HepG2 (cell line): Measurements from ENCODE around the gene KAZN. TPM values are rescaled to one million over a fixed set of nuclear protein-coding genes. Genes with fewer than 3 reads are reported as not detected.

Experiments used
- ATAC-seq: fragments of 200-7000 bp; cut with Tn5 transposase; 3 replicates; pipeline ENCODE4 v1.9.1; 2020; ENCODE audit warnings: mild to moderate bottlenecking, moderate library complexity
- BruUV-seq: library from RNA; stranded (reverse); fragments of 400-500 nt; replicated peaks from 2 replicates; lab custom pipeline; 2021; lab: Mats Ljungman, UMichigan
- CTCF ChIA-PET: fragments of 300-600 bp; formaldehyde crosslinking; extraction: SDS; loops from one replicate; lab custom pipeline; 2021; ENCODE audit warnings: low total read pairs, inconsistent platforms, low intra/inter-chr PET ratio; lab: Yijun Ruan, JAX
- POLR2A ChIA-PET: fragments of 350-600 bp; sonication (Branson Sonifier 250); formaldehyde crosslinking; loops from one replicate; lab custom pipeline; 2020; ENCODE audit warnings: antibody characterized with exemption, inconsistent platforms; lab: Yijun Ruan, JAX
- DNase-seq: peaks from one replicate; pipeline ENCODE4 v3.0.0-alpha.2; 2015; ENCODE audit warnings: low spot score
- FAIRE-seq: peaks from 3 replicates; lab custom pipeline; 2011; peaks lifted over from hg19 to GRCh38; lab: Jason Lieb, UNC
- H2AFZ ChIP-seq: one replicate; pipeline ENCODE4 v1.6.1; 2011; ENCODE audit warnings: low read length, inconsistent platforms
- H3K27ac ChIP-seq: fragments of 300-600 bp; 3 replicates; pipeline ENCODE4 v1.8.0; 2011; ENCODE audit warnings: mixed run types, mild to moderate bottlenecking, mixed read lengths, low read length, inconsistent platforms; ENCODE audit not compliant: insufficient read depth; ENCODE audit errors: extremely low read length
- H3K27me3 ChIP-seq, 2 experiments: fragments of 200-600 bp in 1 of 2; 2 replicates in 1 of 2; 3 replicates in 1 of 2; pipeline versions ENCODE4 v1.6.0 to v1.8.0; 2011; ENCODE audit warnings: low read length in 2 of 2, mild to moderate bottlenecking in 2 of 2, moderate library complexity in 2 of 2, inconsistent platforms in 1 of 2; ENCODE audit not compliant: insufficient read depth in 2 of 2, control insufficient read depth in 1 of 2
- H3K36me3 ChIP-seq, 2 experiments: fragments of 200-600 bp in 1 of 2; replicated peaks in 1 of 2; 2 replicates in 1 of 2; 3 replicates in 1 of 2; pipeline versions ENCODE4 v1.5.1 to v1.8.0; 2011; ENCODE audit warnings: low read length in 2 of 2, inconsistent platforms in 1 of 2; ENCODE audit not compliant: insufficient read depth in 2 of 2, control insufficient read depth in 1 of 2
- H3K4me1 ChIP-seq: 2 replicates; pipeline ENCODE4 v1.5.1; 2012; ENCODE audit warnings: low read length, inconsistent platforms; ENCODE audit not compliant: insufficient read depth
- H3K4me2 ChIP-seq: 2 replicates; pipeline ENCODE4 v1.6.0; 2011; ENCODE audit warnings: low read depth, low read length, inconsistent platforms
- H3K4me3 ChIP-seq, 3 experiments: fragments of 200-600 bp in 1 of 3; sonication (generic), shearing (Covaris generic) in 1 of 3; replicated peaks in 1 of 3; 2 replicates each; pipeline ENCODE4 v1.5.1; 2011 to 2016; ENCODE audit warnings: low read length in 3 of 3, inconsistent platforms in 2 of 3, low read depth in 2 of 3, mild to moderate bottlenecking in 2 of 3, control low read depth in 1 of 3, mixed read lengths in 1 of 3; ENCODE audit not compliant: insufficient read depth in 1 of 3
- H3K79me2 ChIP-seq: one replicate; pipeline ENCODE4 v1.6.1; 2011; ENCODE audit warnings: low read length, inconsistent platforms; ENCODE audit not compliant: insufficient read depth
- H3K9ac ChIP-seq: 2 replicates; pipeline ENCODE4 v1.6.0; 2011; ENCODE audit warnings: mild to moderate bottlenecking, low read depth, low read length, inconsistent platforms; ENCODE audit not compliant: insufficient read depth
- H3K9me3 ChIP-seq: 2 replicates; pipeline ENCODE4 v1.5.1; 2012; ENCODE audit warnings: mild to moderate bottlenecking, low read length
- H4K20me1 ChIP-seq: 2 replicates; pipeline ENCODE4 v1.6.0; 2011; ENCODE audit warnings: inconsistent platforms, mild to moderate bottlenecking, low read length, moderate library complexity; ENCODE audit not compliant: insufficient read depth
- BRD4 ChIP-seq: sonication (generic); formaldehyde crosslinking; IDR thresholded peaks from 2 replicates; pipeline ENCODE4 v1.4.0; 2020; ENCODE audit warnings: missing genetic modification reagents
- CBX1 ChIP-seq: IDR thresholded peaks from one replicate; pipeline ENCODE4 v1.6.1; 2016; ENCODE audit warnings: antibody characterized with exemption, low read depth
- CREB1 ChIP-seq, 2 experiments: fragments of 450-650 bp in 1 of 2; IDR thresholded peaks; 2 replicates each; pipeline ENCODE4 v1.6.1; 2016 to 2017; ENCODE audit warnings: control low read depth in 1 of 2, mild to moderate bottlenecking in 1 of 2, missing compliant biosample characterization in 1 of 2, missing genetic modification characterization in 1 of 2
- NFE2L2 ChIP-seq: fragments of 150-350 bp; IDR thresholded peaks from 2 replicates; pipeline ENCODE4 v1.6.1; 2014; ENCODE audit warnings: low read length
- NFKBIZ ChIP-seq: IDR thresholded peaks from 2 replicates; pipeline ENCODE4 v1.6.1; 2018; ENCODE audit warnings: missing genetic modification reagents, missing compliant biosample characterization
- NR2F2 ChIP-seq: IDR thresholded peaks from 2 replicates; pipeline ENCODE4 v1.6.1; 2012; ENCODE audit warnings: low read depth, inconsistent platforms, borderline replicate concordance
- POGZ ChIP-seq: sonication (generic); formaldehyde crosslinking; IDR thresholded peaks from 2 replicates; pipeline ENCODE4 v1.4.0; 2020; ENCODE audit warnings: mild to moderate bottlenecking, missing genetic modification reagents
- ZMAT3 ChIP-seq: sonication (generic); formaldehyde crosslinking; conservative IDR thresholded peaks from 2 replicates; pipeline ENCODE4 v1.7.0; 2021; ENCODE audit warnings: missing genetic modification reagents
- ZNF17 ChIP-seq: sonication (generic); formaldehyde crosslinking; IDR thresholded peaks from 2 replicates; pipeline ENCODE4 v1.5.0; 2020; ENCODE audit warnings: mild to moderate bottlenecking, missing genetic modification reagents
- ZNF205 ChIP-seq: IDR thresholded peaks from 2 replicates; pipeline ENCODE4 v1.6.1; 2018; ENCODE audit warnings: missing biosample characterization, missing genetic modification reagents
- ZNF331 ChIP-seq: sonication (generic); formaldehyde crosslinking; IDR thresholded peaks from 2 replicates; pipeline ENCODE4 v1.4.0; 2020; ENCODE audit warnings: missing genetic modification reagents
- ZNF660 ChIP-seq: sonication (generic); formaldehyde crosslinking; IDR thresholded peaks from 2 replicates; pipeline ENCODE4 v1.5.1; 2020; ENCODE audit warnings: mild to moderate bottlenecking, low read depth, missing genetic modification reagents, borderline replicate concordance
- WGBS: methylation state at CpG from one replicate; pipeline ENCODE4 v1.1.6; 2017; ENCODE audit warnings: low lambda C conversion rate; 5-methylcytosine and 5-hydroxymethylcytosine counted together
- in situ Hi-C: cut with HindIII; loops from 2 replicates; pipeline ENCODE4 v1.10.0; 2017; ENCODE audit warnings: low pct_unique_long_range_greater_than_20kb; ENCODE audit not compliant: extremely low pct_ligation_motif_present
- intact Hi-C: fragments of 100-400 bp; cut with micrococcal nuclease; formaldehyde crosslinking; loops from one replicate; pipeline ENCODE4 v1.10.0; 2022; ENCODE audit not compliant: unreplicated experiment
- polyA plus RNA-seq, 8 experiments: library from polyadenylated mRNA; depleted of rRNA in 3 of 8; stranded (reverse) in 7 of 8; unstranded in 1 of 8; fragments of >200 nt; fragmentation: Illumina TruSeq in 4 of 8; extraction: Trizol in 4 of 8; gene quantifications; 2 replicates each; pipeline versions ENCODE4 v1.2.1 to v1.2.3, GENCODE V29; 2011 to 2016; ENCODE audit warnings: low read depth in 4 of 8, missing spikeins in 1 of 8, mixed read lengths in 1 of 8; ENCODE audit not compliant: insufficient read depth in 1 of 8
- total RNA-seq, 5 experiments: library from RNA; depleted of rRNA; stranded (reverse); fragments of >200 nt; fragmentation: Illumina TruSeq; extraction: Trizol; gene quantifications; 2 replicates each; pipeline ENCODE4 v1.2.3, GENCODE V29; 2016; ENCODE audit warnings: low read depth in 1 of 5
- TF ChIP-seq, protein P1 (sequence below): sonication (generic); formaldehyde crosslinking; IDR thresholded peaks from 2 replicates; pipeline ENCODE4 v1.4.0; 2020; ENCODE audit warnings: low read depth, mild to moderate bottlenecking, missing genetic modification reagents
- TF ChIP-seq, protein P2 (sequence below): sonication (generic); formaldehyde crosslinking; IDR thresholded peaks from 2 replicates; pipeline ENCODE4 v1.5.1; 2020; ENCODE audit warnings: missing genetic modification reagents, mild to moderate bottlenecking, borderline replicate concordance

The KAZN gene
- total and polyA plus RNA-seq, 2 of the 13 experiments (the other 11 are each of a cell fraction or from before 2014, with no cell fraction given) = 10.4 to 13.5 TPM

DNA sequence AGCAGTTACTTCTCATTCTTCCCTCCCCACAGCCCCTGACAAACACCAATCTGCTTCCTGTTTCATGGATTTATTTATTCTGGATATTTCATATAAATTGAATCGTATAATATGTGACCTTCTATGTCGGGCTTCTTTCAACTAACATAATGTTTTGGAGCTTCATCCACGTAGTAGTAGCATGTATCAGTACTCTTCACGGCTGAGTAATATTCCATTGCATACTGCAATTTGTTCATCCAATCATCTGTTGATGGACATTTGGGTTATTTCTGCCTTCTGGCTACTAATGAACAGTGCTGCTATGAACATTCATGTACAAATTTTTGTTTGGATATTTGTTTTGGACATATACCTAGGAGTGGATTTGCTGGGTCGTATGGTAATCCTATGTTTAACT lies 1.9 kb upstream of the KAZN start:
- CTCF ChIA-PET = no interaction called here
- H3K4me3 ChIP-seq = no peak overlapping the region
- FAIRE-seq (no peak), DNase-seq (no peak), ATAC-seq (no peak)
- H4K20me1 ChIP-seq = no peaks in the 10 kb centered on the region
- no peak overlapping the region for H3K9ac ChIP-seq
- no peak for TF ChIP-seq NR2F2
- TF ChIP-seq ZNF660 (CRISPR knock-in tag) = no peak
- no peak for TF ChIP-seq NFKBIZ
- no peak for TF ChIP-seq CBX1
- TF ChIP-seq ZNF17 (CRISPR knock-in tag) = no peak
- no peak for TF ChIP-seq ZMAT3 (CRISPR knock-in tag)
- no peak for TF ChIP-seq CREB1 (IDR thresholded peaks at IDR 0.05)
- no peak for TF ChIP-seq CREB1 (CRISPR knock-in tag; IDR thresholded peaks at IDR 0.05)
- TF ChIP-seq, protein P1, sequence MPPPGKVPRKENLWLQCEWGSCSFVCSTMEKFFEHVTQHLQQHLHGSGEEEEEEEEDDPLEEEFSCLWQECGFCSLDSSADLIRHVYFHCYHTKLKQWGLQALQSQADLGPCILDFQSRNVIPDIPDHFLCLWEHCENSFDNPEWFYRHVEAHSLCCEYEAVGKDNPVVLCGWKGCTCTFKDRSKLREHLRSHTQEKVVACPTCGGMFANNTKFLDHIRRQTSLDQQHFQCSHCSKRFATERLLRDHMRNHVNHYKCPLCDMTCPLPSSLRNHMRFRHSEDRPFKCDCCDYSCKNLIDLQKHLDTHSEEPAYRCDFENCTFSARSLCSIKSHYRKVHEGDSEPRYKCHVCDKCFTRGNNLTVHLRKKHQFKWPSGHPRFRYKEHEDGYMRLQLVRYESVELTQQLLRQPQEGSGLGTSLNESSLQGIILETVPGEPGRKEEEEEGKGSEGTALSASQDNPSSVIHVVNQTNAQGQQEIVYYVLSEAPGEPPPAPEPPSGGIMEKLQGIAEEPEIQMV = no peak
- TF ChIP-seq BRD4 (CRISPR knock-in tag) = no peak
- no peak for TF ChIP-seq NFE2L2
- no peak for TF ChIP-seq ZNF205 (CRISPR knock-in tag)
- TF ChIP-seq, protein P2, sequence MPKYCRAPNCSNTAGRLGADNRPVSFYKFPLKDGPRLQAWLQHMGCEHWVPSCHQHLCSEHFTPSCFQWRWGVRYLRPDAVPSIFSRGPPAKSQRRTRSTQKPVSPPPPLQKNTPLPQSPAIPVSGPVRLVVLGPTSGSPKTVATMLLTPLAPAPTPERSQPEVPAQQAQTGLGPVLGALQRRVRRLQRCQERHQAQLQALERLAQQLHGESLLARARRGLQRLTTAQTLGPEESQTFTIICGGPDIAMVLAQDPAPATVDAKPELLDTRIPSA (CRISPR knock-in tag) = no peak
- TF ChIP-seq POGZ (CRISPR knock-in tag) = no peak
- no peak for TF ChIP-seq ZNF331 (CRISPR knock-in tag)
- H3K9me3 ChIP-seq = no peaks in the 10 kb centered on the region
- intact Hi-C loops (no loop called here), in situ Hi-C loops (no loop called here)
- WGBS = 2% methylated on average over 5 of the region's 5 CpGs
- no peaks in the 10 kb centered on the region for H3K79me2 ChIP-seq
- no peak overlapping the region for H3K27ac ChIP-seq
- BruUV-seq = no TSS peak
- no peaks in the 10 kb centered on the region for H3K36me3 ChIP-seq
- POLR2A ChIA-PET = no interaction called here
- no peak overlapping the region for H2AFZ ChIP-seq
- no peak overlapping the region for H3K4me2 ChIP-seq
- no peaks in the 10 kb centered on the region for H3K4me1 ChIP-seq
- H3K27me3 ChIP-seq = peaks cover 2 to 41% of the 10 kb centered on the region in 2 experiments; a peak in 4 of 5 replicates
